NCI-H1694 treated with DMSO at 0.1 percent for 48 hours (cell line): ENCODE measurements around the gene HJV.

Source experiments
- DNase-seq: peaks from one replicate; lab custom pipeline; 2025; lab: John Stamatoyannopoulos, UW

The HJV gene

GRCh38 chr1:146021050-146021445 lies 487 bp downstream of the HJV start:
- no peak for DNase-seq

GRCh38 chr1:146020058-146021049 lies 1.2 kb downstream of the HJV start:
- no peak for DNase-seq

- no peak for DNase-seq
Measured at GRCh38 chr1:146019231-146020057, 2.1 kb downstream of the HJV start.

GRCh38 chr1:146016891-146017290 lies 4.6 kb downstream of the HJV start:
- no peak for DNase-seq

- no peak for DNase-seq
Measured at GRCh38 chr1:146013559-146013922, 8.0 kb downstream of the HJV start.

- peak; percentile 70 for DNase-seq
Measured at GRCh38 chr1:146012703-146013558, 8.6 kb downstream of the HJV start.

GRCh38 chr1:146010126-146010738 lies 11.3 kb downstream of the HJV start:
- no peak for DNase-seq

- no peak for DNase-seq
Measured at GRCh38 chr1:146007489-146008133, 13.9 kb downstream of the HJV start.

GRCh38 chr1:146001709-146002108 lies 19.8 kb downstream of the HJV start:
- no peak for DNase-seq

- DNase-seq = peak; percentile 50
Measured at GRCh38 chr1:145999321-146000024, 22.1 kb downstream of the HJV start.

- DNase-seq = peak; percentile 51
Measured at GRCh38 chr1:145997718-145998023, 23.9 kb downstream of the HJV start.

- DNase-seq = peak; percentile 66
Measured at GRCh38 chr1:145997016-145997717, 24.4 kb downstream of the HJV start.

GRCh38 chr1:145996433-145997015 lies 25.0 kb downstream of the HJV start, which contains the start of gene TXNIP:
Gene TXNIP (minus strand): TSS chr1:145996579. CDS start chr1:145996266, 313 bp downstream.
- peak; percentile 97 for DNase-seq

- DNase-seq = no peak
Measured at GRCh38 chr1:145995964-145996432, 25.5 kb downstream of the HJV start.

- no peak for DNase-seq
Measured at GRCh38 chr1:145995148-145995881, 26.2 kb downstream of the HJV start.

- DNase-seq = no peak
Measured at GRCh38 chr1:145994391-145995120, 27.0 kb downstream of the HJV start.

GRCh38 chr1:145993618-145994390 lies 27.7 kb downstream of the HJV start:
- no peak for DNase-seq
